ENCODE results near the gene DBT.
A peak's percentile ranks its signal among the peaks of the same experiment; 100 is the strongest.

DBT gene

DNA sequence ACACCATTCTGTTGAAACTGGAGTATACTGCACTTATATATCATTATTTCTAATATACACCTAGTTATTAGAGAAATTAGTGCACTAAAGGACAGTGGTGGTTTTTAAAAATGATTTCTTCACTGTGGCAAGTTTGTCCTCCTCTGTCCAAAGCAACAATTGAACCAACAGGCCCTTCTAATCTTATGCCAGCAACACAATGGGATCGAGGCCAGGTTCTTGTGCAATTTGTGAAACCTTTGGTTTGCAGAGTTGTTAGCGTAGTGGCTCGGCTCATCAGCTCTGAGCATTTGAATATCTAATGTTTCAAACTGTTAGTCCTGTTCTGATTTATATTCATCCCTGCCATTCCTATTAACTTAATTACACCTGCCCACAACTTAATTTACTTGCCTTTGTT, 61.7 kb downstream of the DBT start:
- no peak for DNase-seq

- peak in 1 of 2 donors; percentile 18 for DNase-seq
These were observed 65.1 kb downstream of the DBT start for GRCh38 chr1:100184536-100184935.

DNA sequence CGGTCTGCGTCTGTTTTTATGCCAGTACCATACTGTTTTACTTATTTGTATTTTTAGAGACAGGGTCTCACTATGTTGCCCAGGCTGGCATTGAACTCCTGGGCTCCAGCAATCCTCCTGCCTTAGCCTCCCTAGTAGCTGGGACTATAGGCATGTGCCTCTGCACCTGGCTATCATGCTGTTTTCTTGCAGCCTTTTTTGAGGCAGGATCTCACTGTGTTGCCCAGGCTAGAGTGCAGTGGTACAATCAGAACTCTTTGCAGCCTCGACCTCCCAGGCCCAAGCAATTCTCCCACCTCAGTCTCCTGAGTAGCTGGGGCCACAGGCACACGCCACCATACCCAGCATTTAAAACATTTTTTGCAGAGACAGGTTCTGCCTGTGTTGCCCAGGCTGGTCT, 66.3 kb downstream of the DBT start:
- no peak for DNase-seq

GRCh38 chr1:100178091-100178490, 71.5 kb downstream of the DBT start, which contains the start of gene LRRC39:
TSS of gene LRRC39 (minus strand) at chr1:100178256. CDS start at chr1:100168516, 9,740 bp downstream.
- DNase-seq, result no peak

DNA sequence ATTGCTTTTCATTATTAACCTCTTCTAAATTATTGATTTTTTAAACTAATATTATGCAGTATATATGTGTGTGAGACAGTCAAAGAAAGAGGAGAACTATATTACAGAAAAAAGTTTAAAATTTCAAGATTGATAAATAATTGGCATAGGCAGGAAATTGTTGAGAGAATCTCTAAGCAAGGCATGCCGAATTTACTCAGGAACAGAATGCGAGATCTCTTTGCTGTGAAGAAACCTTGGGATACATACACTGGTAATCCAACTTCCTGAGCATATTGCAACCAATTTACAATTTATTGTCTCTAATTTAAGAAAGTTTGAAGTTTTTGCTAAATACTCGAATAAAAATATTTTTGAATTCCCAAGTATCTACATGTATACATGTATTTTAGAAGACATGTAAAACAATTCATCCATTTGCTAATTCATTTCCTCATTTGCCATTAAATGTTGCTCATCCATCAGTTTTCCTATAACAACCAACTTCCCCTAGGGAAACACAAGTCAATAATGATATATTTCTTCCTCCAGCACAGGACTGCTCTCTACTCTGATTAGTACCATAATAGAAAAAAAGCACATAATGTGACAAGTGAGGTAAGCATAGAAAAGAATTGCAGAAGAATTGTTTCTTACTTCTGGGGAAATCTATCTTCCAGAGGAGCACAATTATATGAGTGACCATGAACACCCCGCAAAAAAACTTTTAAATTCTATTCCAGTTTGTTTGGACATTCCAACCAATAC, 72.2 kb downstream of the DBT start:
- no peak for DNase-seq

DNA sequence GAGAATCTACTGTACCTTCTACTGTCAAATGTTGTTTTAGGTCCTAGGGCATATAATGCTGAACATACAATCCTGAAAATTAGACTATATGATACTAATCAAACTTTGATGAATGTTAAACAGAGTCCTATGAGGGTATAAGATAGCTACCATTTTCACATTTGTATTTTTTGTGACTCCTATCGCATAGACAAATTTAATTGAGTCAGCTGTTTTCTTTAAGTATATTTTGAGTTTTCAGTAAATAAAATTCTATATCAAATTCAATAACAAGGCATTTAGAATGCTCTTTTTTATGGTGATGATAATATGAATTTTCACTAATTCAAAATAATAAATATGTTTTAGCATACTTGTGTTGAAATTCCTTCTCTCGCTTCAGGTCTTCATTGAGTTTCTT, 81.6 kb downstream of the DBT start:
- no peak for DNase-seq

- DNase-seq, result no peak
These were observed 84.9 kb downstream of the DBT start for GRCh38 chr1:100164702-100165101.

DNA sequence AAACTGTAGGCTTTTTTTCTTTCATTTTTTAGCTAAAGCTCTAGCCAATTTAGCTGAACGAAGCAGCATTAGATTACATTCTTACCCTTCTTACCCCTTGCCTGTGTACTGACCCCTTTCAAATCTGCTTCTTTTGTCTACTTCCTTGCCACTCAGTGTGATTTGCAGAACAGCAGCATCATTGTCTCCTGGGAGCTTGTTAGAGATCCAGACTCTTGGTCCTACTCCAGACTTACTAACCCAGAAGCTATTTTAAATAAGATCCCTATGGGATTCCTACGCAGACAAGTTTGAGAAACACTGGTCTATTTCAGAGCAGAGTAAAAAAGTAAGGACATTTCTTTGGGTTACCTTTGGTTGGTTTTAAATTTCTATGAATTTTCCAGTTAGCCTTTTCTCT, 85.4 kb downstream of the DBT start:
- no peak for DNase-seq

DNA sequence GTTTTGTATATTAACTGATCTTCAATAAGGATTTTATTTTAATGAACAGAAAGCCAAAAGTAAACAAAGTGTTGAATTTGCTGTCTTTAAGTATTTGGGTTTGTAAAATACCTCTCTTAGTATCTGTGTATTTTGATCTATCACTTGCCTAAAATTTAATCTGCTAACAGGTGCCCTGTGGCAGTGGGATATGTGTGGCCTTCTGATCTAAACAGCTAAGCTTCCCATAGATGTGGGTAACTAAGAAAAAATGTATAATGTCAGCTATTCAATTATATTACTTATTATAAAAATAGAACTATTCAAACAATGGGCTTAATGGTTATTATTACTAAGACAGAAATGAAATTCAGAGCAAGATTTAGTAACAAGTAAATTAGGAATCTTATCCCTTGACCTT, 86.8 kb downstream of the DBT start:
- no peak for DNase-seq

DNA sequence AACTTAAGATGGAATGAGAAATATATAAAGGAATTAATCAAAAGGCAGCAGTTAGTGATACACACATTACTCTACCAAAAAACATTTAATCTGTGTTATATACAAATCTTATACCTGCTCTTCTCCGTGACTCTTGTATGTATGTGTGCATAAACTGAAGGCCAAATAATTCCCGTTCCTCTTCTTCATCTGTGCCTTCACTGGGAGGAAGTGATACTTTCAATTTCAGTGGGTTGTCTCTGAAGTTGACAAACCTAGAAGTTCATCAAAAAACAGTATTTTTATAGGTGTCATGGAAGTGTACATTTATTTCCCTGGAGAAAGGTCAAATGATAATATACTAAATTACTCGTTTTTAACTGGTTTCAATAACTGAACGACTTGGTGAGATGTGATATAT, 97.4 kb downstream of the DBT start:
- no peak for DNase-seq

GRCh38 chr1:100151679-100152078, 98.0 kb downstream of the DBT start:
- no peak for DNase-seq

DNA sequence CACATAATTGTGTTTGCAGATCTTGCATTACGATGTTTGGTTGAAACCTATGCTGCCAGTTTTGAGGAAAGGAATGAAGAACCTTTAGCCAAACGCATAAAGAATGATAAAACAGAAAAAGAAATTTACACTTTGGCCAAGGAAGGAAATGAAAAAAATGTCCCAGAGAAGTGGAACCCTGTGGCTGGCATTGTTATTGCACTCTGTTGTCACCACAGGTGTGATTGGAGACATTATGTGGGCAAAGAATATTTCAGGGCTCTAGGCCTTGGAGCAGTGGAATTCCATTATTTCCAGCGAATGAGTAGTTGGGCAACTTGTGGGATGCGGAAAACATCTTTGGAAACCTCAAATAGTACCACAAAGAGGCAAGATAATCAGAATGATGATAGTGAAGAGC, 101.8 kb downstream of the DBT start:
- DNase-seq, result no peak

DNA sequence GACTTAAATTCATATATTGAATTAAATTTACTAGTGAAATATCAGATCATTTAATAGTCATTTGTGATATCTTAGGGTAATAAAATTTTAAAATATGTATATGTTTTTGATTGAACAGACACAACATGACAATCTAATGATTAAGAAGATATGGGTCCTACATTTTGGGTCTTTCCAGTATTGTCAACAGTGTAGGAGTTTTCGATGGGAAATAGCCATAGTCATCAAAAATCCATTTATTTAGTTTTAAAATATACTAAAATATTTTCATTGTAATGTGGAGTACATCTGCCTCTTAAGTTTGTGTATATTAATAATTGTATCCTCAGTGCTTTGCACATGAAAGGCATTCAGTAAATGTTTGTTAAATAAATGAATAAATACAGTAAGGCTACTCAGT, 102.7 kb downstream of the DBT start:
- DNase-seq, result no peak

DNA sequence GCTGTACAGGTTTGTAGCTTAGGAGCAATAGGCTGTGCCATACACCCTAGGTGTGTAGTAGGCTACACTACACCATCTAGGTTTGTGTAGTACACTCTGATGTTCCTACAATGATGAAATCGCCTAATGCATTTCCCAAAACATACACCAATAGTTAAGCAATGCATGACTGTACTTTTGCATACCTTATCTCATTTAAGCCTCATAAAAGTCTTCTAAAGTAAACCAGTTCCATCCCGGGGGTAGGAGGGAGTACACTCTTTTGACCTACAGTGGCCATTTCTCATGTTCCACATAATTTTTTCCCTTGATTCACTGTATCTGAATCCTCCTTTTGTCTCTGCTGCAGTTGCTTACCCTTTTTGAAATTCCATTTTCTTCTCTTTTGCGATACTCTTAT, 104.5 kb downstream of the DBT start:
- no peak for DNase-seq

GRCh38 chr1:100142343-100142742, 107.3 kb downstream of the DBT start:
- no peak for DNase-seq

DNA sequence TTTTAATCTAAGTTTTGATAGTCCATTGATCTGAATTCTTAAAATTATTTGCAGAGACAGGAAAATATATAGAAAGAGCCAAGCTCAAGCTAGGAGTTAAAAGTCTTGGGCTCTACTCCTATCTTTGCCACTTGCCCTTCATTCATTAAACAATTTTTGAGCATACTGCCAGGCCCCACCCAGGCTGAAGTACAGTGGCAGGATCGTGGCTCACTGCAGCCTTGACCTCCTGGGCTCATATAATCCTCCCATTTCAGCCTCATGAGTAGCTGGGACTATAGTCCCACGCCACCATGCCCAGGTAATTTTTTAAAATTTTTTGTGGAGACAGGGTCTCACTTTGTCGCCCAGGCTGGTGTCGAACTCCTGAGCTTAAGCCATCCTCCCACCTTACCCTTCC, 108.4 kb downstream of the DBT start:
- no peak for DNase-seq

GRCh38 chr1:100137602-100138001, 112.0 kb downstream of the DBT start:
- DNase-seq, result no peak
